Endothelial cell of umbilical vein (primary cell): ENCODE measurements around the gene HLA-DQA1. TPM values are rescaled to one million over a fixed set of nuclear protein-coding genes. Genes with fewer than 3 reads are reported as not detected.
"Not testable (repeated sequence)": the region's sequence is repeated elsewhere in the genome, so short reads cannot be mapped to it uniquely, and the experiment has no call there.

Experiments used
- BruUV-seq: library from RNA; stranded (reverse); fragments of 400-500 nt; replicated peaks from 2 replicates; lab custom pipeline; 2021; lab: Mats Ljungman, UMichigan
- CTCF ChIA-PET: fragments of 300-600, 350-600 bp; sonication (Branson Sonifier 250); formaldehyde crosslinking; loops from one replicate; lab custom pipeline; 2021; ENCODE audit warnings: antibody characterized with exemption, inconsistent platforms; lab: Charles Lee
- POLR2A ChIA-PET: fragments of 300-600, 350-600 bp; sonication (Branson Sonifier 250); formaldehyde crosslinking; loops from one replicate; lab custom pipeline; 2021; ENCODE audit warnings: antibody characterized with exemption, inconsistent platforms; lab: Charles Lee
- DNase-seq: peaks from one replicate; pipeline ENCODE4 v3.0.0-alpha.2; 2011; ENCODE audit warnings: low read depth, low spot score
- FAIRE-seq: peaks from 2 replicates; lab custom pipeline; 2011; peaks lifted over from hg19 to GRCh38; lab: Jason Lieb, UNC
- H2AFZ ChIP-seq: 2 replicates; pipeline ENCODE4 v1.6.0; 2012; ENCODE audit warnings: low read depth, low read length, control low read depth, inconsistent platforms
- H3K27ac ChIP-seq: 2 replicates; pipeline ENCODE4 v1.5.1; 2011; ENCODE audit warnings: low read depth, mild to moderate bottlenecking, control low read depth, low read length, moderate library complexity; ENCODE audit not compliant: insufficient read depth
- H3K27me3 ChIP-seq, 2 experiments: 2 replicates each; pipeline versions ENCODE4 v1.6.0 to v1.6.1; 2011; ENCODE audit warnings: low read length in 2 of 2, mixed read lengths in 1 of 2; ENCODE audit not compliant: control insufficient read depth in 2 of 2, insufficient read depth in 2 of 2
- H3K36me3 ChIP-seq, 2 experiments: 2 replicates in 1 of 2; 3 replicates in 1 of 2; pipeline ENCODE4 v1.5.1; 2011; ENCODE audit warnings: low read length in 2 of 2, mild to moderate bottlenecking in 1 of 2, moderate library complexity in 1 of 2; ENCODE audit not compliant: control insufficient read depth in 2 of 2, insufficient read depth in 2 of 2; ENCODE audit errors: extremely low read depth in 1 of 2
- H3K4me1 ChIP-seq: 3 replicates; pipeline ENCODE4 v1.5.1; 2011; ENCODE audit warnings: mild to moderate bottlenecking, low read length; ENCODE audit not compliant: control insufficient read depth, insufficient read depth; ENCODE audit errors: extremely low read depth
- H3K4me2 ChIP-seq: 2 replicates; pipeline ENCODE4 v1.6.1; 2011; ENCODE audit warnings: low read length, control low read depth, mixed read lengths; ENCODE audit not compliant: insufficient read depth
- H3K4me3 ChIP-seq, 3 experiments: fragments of 200-600 bp in 1 of 3; sonication (generic), shearing (Covaris generic) in 1 of 3; replicated peaks in 1 of 3; 2 replicates each; pipeline ENCODE4 v1.5.1; 2011 to 2016; ENCODE audit warnings: control low read depth in 3 of 3, low read length in 3 of 3, mild to moderate bottlenecking in 2 of 3, inconsistent platforms in 1 of 3, low read depth in 1 of 3, moderate library complexity in 1 of 3; ENCODE audit not compliant: insufficient read depth in 1 of 3
- H3K79me2 ChIP-seq: 2 replicates; pipeline ENCODE4 v1.6.0; 2012; ENCODE audit warnings: low read length, inconsistent platforms; ENCODE audit not compliant: control insufficient read depth, insufficient read depth
- H3K9ac ChIP-seq: replicated peaks from 2 replicates; pipeline ENCODE3; 2011; ENCODE audit warnings: low read length, control low read depth; ENCODE audit not compliant: insufficient read depth; ENCODE audit errors: extremely low read depth
- H3K9me1 ChIP-seq: replicated peaks from 3 replicates; pipeline ENCODE4 v1.6.0; 2011; ENCODE audit warnings: mild to moderate bottlenecking, low read length; ENCODE audit not compliant: control insufficient read depth, insufficient read depth; ENCODE audit errors: extremely low read depth
- H3K9me3 ChIP-seq: replicated peaks from 2 replicates; pipeline ENCODE4 v1.5.1; 2012; ENCODE audit warnings: low read length, inconsistent platforms; ENCODE audit not compliant: control insufficient read depth, insufficient read depth
- H4K20me1 ChIP-seq: replicated peaks from 2 replicates; pipeline ENCODE3; 2011; ENCODE audit warnings: mild to moderate bottlenecking, low read length; ENCODE audit not compliant: control insufficient read depth, insufficient read depth; ENCODE audit errors: extremely low read depth
- EZH2 ChIP-seq: IDR thresholded peaks from 2 replicates; pipeline ENCODE4 v1.6.1; 2012; ENCODE audit warnings: borderline replicate concordance, low read depth, mild to moderate bottlenecking, moderate library complexity, low read length, inconsistent platforms; ENCODE audit not compliant: severe bottlenecking
- FOS ChIP-seq: IDR thresholded peaks from 2 replicates; pipeline ENCODE4 v1.6.1; 2011; ENCODE audit warnings: mild to moderate bottlenecking, low read length, moderate library complexity, borderline replicate concordance; ENCODE audit not compliant: insufficient read depth
- GATA2 ChIP-seq: IDR thresholded peaks from 2 replicates; pipeline ENCODE4 v1.7.0; 2011; ENCODE audit warnings: low read depth, mild to moderate bottlenecking, moderate library complexity, mixed read lengths, low read length; ENCODE audit not compliant: insufficient read length, insufficient read depth
- JUN ChIP-seq: IDR thresholded peaks from 2 replicates; pipeline ENCODE4 v1.6.1; 2011; ENCODE audit warnings: borderline replicate concordance, low read depth; ENCODE audit not compliant: insufficient read length, insufficient read depth
- MYC ChIP-seq: IDR thresholded peaks from one replicate; pipeline ENCODE4 v1.6.1; 2011; ENCODE audit warnings: mild to moderate bottlenecking, low read depth, low read length
- POLR2A ChIP-seq: IDR thresholded peaks from 2 replicates; pipeline ENCODE4 v1.6.1; 2012; ENCODE audit warnings: low read depth, mild to moderate bottlenecking, control low read depth, low read length
- POLR2AphosphoS5 ChIP-seq: IDR thresholded peaks from 2 replicates; pipeline ENCODE4 v1.6.1; 2012; ENCODE audit warnings: low read depth, mild to moderate bottlenecking, control low read depth, low read length, moderate library complexity; ENCODE audit not compliant: insufficient read depth
- dilution Hi-C: fragments of 300-500 bp; cut with MboI; formaldehyde crosslinking; loops from one replicate; pipeline ENCODE4 v1.15.0; 2019; ENCODE audit warnings: low sequenced_read_pairs; ENCODE audit not compliant: extremely low pct_ligation_motif_present
- intact Hi-C: fragments of 100-400 bp; cut with micrococcal nuclease; formaldehyde crosslinking; loops from one replicate; pipeline ENCODE4 v1.10.0; 2022
- polyA plus RNA-seq, 4 experiments: library from polyadenylated mRNA; depleted of rRNA in 3 of 4; stranded (reverse) in 3 of 4; unstranded in 1 of 4; fragments of >200 nt; gene quantifications; 2 replicates each; pipeline versions ENCODE4 v1.2.1 to v1.2.3, GENCODE V29; 2011 to 2012; ENCODE audit warnings: missing spikeins in 1 of 4
- total RNA-seq: library from RNA; stranded (reverse); gene quantifications from 2 replicates; pipeline ENCODE4 v1.2.3, GENCODE V29; 2021
- TF ChIP-seq, protein P1 (sequence below): IDR thresholded peaks from 2 replicates; pipeline ENCODE4 v1.6.1; 2011; ENCODE audit not compliant: insufficient read depth, insufficient read length

Gene HLA-DQA1
- total and polyA plus RNA-seq, 2 donors (not counting 3 experiments of a cell fraction or from before 2014, with no cell fraction given), result not detected

DNA sequence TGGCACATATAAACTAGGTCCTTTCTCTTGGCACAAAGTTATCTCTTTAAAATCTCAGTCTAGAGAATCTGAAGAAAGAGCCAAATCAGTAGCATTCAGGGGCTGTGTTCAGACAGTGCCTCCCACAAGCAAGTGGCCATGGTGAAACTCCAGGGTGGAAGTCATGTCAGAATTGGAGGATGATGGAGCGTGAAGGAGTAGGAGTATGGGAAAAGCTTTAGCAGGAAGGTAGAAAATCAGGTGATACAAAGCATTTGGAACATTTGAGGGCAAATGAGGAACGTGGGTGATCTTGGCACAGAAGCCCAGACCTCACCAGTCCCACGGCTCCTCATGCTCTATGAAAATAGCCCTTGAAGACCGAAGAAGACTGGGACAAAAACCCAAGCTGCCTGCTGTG is 32.0 kb downstream of the HLA-DQA1 start:
- no TSS peak for BruUV-seq
- dilution Hi-C loops, result no loop called here
- Histone ChIP-seq H3K9me3 (no peaks in the 10 kb centered on the region), H2AFZ (no peak overlapping the region), H3K4me2 (no peak overlapping the region), H3K4me1 (no peaks in the 10 kb centered on the region), H3K36me3 (no peaks in the 10 kb centered on the region), H3K9me1 (no peaks in the 10 kb centered on the region), H3K27me3 (peaks cover 1 to 12% of the 10 kb centered on the region in 2 experiments), H3K27ac (no peak overlapping the region), H3K4me3 (no peak overlapping the region), H3K79me2 (no peaks in the 10 kb centered on the region), H3K9ac (no peak overlapping the region), H4K20me1 (no peaks in the 10 kb centered on the region)
- intact Hi-C loops, result no loop called here
- CTCF ChIA-PET, result no interaction called here
- POLR2A ChIA-PET, result no interaction called here
- no peak for FAIRE-seq
- TF ChIP-seq MYC (no peak), POLR2AphosphoS5 (no peak), POLR2A (no peak), GATA2 (no peak), FOS (no peak), EZH2 (no peak), JUN (no peak)
- TF ChIP-seq, protein P1, sequence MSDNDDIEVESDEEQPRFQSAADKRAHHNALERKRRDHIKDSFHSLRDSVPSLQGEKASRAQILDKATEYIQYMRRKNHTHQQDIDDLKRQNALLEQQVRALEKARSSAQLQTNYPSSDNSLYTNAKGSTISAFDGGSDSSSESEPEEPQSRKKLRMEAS, result no peak
- DNase-seq, result no peak

DNA sequence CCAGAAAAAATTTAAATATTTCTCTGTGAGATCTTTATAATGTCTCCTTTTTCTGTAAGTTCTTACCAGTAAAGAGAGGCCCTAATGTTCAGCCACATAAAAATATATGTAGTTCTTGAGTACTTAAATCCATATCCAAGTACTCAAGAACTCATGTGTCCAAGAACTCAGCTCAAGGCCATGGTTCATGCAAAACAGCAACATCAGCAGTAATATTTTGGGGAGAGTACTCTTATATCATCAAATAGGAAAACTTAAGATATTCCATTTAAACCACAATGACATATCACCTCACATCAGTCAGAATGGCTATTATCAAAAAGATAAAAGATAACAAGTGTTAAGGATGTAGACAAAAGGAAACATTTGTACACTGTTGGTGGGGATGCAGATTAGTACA is 32.7 kb downstream of the HLA-DQA1 start:
- Histone ChIP-seq H3K9ac (no peak overlapping the region), H3K9me3 (no peaks in the 10 kb centered on the region), H3K27ac (no peak overlapping the region), H3K79me2 (no peaks in the 10 kb centered on the region), H3K4me2 (no peak overlapping the region), H3K36me3 (no peaks in the 10 kb centered on the region), H4K20me1 (no peaks in the 10 kb centered on the region), H3K4me3 (no peak overlapping the region), H2AFZ (no peak overlapping the region), H3K9me1 (no peaks in the 10 kb centered on the region), H3K27me3 (peaks cover 1 to 12% of the 10 kb centered on the region in 2 experiments), H3K4me1 (no peaks in the 10 kb centered on the region)
- FAIRE-seq, result no peak
- no peak for DNase-seq
- CTCF ChIA-PET, result no interaction called here
- no TSS peak for BruUV-seq
- POLR2A ChIA-PET, result no interaction called here
- TF ChIP-seq GATA2 (no peak), MYC (no peak)
- intact Hi-C loops, result no loop called here
- dilution Hi-C loops, result no loop called here

DNA sequence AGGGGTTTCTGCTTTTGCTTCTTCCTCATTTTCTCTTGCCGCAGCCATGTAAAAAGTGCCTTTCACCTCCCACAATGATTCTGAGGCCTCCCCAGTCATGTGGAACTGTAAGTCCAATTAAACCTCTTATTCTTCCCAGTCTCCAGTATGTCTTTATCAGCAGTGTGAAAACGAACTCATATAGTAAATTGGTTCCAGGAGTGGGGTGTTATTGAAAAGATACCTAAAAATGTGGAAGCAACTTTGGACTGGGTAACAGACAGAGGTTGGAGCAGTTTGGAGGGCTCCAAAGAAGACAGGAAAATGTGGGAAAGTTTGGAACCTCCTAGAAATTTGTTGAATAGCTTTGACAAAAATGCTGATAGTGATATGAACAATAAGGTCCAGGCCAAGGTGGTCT is 34.7 kb downstream of the HLA-DQA1 start:
- BruUV-seq, intact Hi-C loops: not testable (repeated sequence)

More for the DNA sequence above, 34.7 kb downstream of the HLA-DQA1 start:
- DNase-seq, POLR2A ChIA-PET, dilution Hi-C loops, H3K27me3 ChIP-seq, H3K4me3 ChIP-seq, H3K4me2 ChIP-seq, H3K27ac ChIP-seq, H3K79me2 ChIP-seq, H3K9ac ChIP-seq, CTCF ChIA-PET, FAIRE-seq, H3K4me1 ChIP-seq, H3K9me1 ChIP-seq, H3K9me3 ChIP-seq, H4K20me1 ChIP-seq, H2AFZ ChIP-seq, H3K36me3 ChIP-seq: not testable (repeated sequence)
